Fibroblast of lung (primary cell): Measurements from ENCODE around the gene STPG4. TPM values are rescaled to one million over a fixed set of nuclear protein-coding genes. Genes with fewer than 3 reads are reported as not detected.
A peak's percentile ranks its signal among the peaks of the same experiment; 100 is the strongest.

Experiments used
- DNase-seq, 2 donors: peaks; one replicate each; pipeline versions ENCODE4 v3.0.0 to v3.0.0-alpha.2; 2010; ENCODE audit warnings: low read depth in 2 of 2
- H2AFZ ChIP-seq: 2 replicates; pipeline ENCODE4 v1.5.1; 2012; ENCODE audit warnings: low read length, control low read depth, inconsistent platforms
- H3K27ac ChIP-seq: 2 replicates; pipeline ENCODE4 v1.5.1; 2011; ENCODE audit warnings: low read length, control low read depth; ENCODE audit not compliant: insufficient read depth
- H3K27me3 ChIP-seq: 2 replicates; pipeline ENCODE4 v1.5.1; 2011; ENCODE audit warnings: mild to moderate bottlenecking, low read length; ENCODE audit not compliant: control insufficient read depth, insufficient read depth
- H3K36me3 ChIP-seq: 2 replicates; pipeline ENCODE4 v1.5.1; 2011; ENCODE audit warnings: low read length; ENCODE audit not compliant: control insufficient read depth, insufficient read depth
- H3K4me1 ChIP-seq: 2 replicates; pipeline ENCODE4 v1.5.1; 2011; ENCODE audit warnings: low read length; ENCODE audit not compliant: control insufficient read depth, insufficient read depth; ENCODE audit errors: extremely low read depth
- H3K4me2 ChIP-seq: 2 replicates; pipeline ENCODE4 v1.5.1; 2011; ENCODE audit warnings: low read length, control low read depth; ENCODE audit not compliant: insufficient read depth; ENCODE audit errors: extremely low read depth
- H3K4me3 ChIP-seq, 4 experiments: fragments of 200-600 bp in 1 of 4; sonication (generic) in 1 of 4; replicated peaks in 1 of 4; 2 replicates each; pipeline ENCODE4 v1.5.1; 2011 to 2016; ENCODE audit warnings: low read length in 4 of 4, low read depth in 3 of 4, mild to moderate bottlenecking in 3 of 4, control low read depth in 2 of 4, inconsistent platforms in 1 of 4, mixed read lengths in 1 of 4; ENCODE audit not compliant: insufficient read depth in 1 of 4; ENCODE audit errors: control extremely low read depth in 1 of 4
- H3K79me2 ChIP-seq: 2 replicates; pipeline ENCODE4 v1.5.1; 2012; ENCODE audit warnings: mild to moderate bottlenecking, low read length, inconsistent platforms; ENCODE audit not compliant: control insufficient read depth, insufficient read depth
- H3K9ac ChIP-seq: 2 replicates; pipeline ENCODE4 v1.5.1; 2011; ENCODE audit warnings: mild to moderate bottlenecking, low read length, control low read depth; ENCODE audit not compliant: insufficient read depth
- H3K9me3 ChIP-seq: 2 replicates; pipeline ENCODE4 v1.5.1; 2012; ENCODE audit warnings: low read depth, low read length; ENCODE audit not compliant: control insufficient read depth, insufficient read depth
- H4K20me1 ChIP-seq: 2 replicates; pipeline ENCODE4 v1.5.1; 2011; ENCODE audit warnings: low read length; ENCODE audit not compliant: control insufficient read depth, insufficient read depth; ENCODE audit errors: extremely low read depth
- EZH2 ChIP-seq: IDR thresholded peaks from 2 replicates; pipeline ENCODE4 v1.5.1; 2012; ENCODE audit warnings: low read length, control low read depth, mild to moderate bottlenecking; ENCODE audit errors: missing control alignments
- polyA plus RNA-seq, 2 donors: library from polyadenylated mRNA; depleted of rRNA in 1 of 2; stranded (reverse) in 1 of 2; unstranded in 1 of 2; fragments of >200 nt; gene quantifications; 2 replicates each; pipeline ENCODE4 v1.2.1, GENCODE V29; 2011 to 2012; ENCODE audit warnings: missing spikeins in 1 of 2
- total RNA-seq: library from RNA; depleted of rRNA; stranded (reverse); fragments of >200 nt; gene quantifications from 2 replicates; pipeline ENCODE4 v1.2.1, GENCODE V29; 2014
- TF ChIP-seq, protein P1 (sequence below), 2 donors: IDR thresholded peaks in 1 of 2; conservative IDR thresholded peaks in 1 of 2; 1 replicate in 1 of 2; 2 replicates in 1 of 2; pipeline ENCODE4 v1.5.1; 2011 to 2012; ENCODE audit warnings: low read length in 2 of 2, control low read depth in 1 of 2, inconsistent platforms in 1 of 2, low read depth in 1 of 2, mild to moderate bottlenecking in 1 of 2

STPG4 gene
- total and polyA plus RNA-seq, 2 donors (not counting 1 experiment from before 2014, with no cell fraction given), result 0.33 TPM; not detected in 1

DNA sequence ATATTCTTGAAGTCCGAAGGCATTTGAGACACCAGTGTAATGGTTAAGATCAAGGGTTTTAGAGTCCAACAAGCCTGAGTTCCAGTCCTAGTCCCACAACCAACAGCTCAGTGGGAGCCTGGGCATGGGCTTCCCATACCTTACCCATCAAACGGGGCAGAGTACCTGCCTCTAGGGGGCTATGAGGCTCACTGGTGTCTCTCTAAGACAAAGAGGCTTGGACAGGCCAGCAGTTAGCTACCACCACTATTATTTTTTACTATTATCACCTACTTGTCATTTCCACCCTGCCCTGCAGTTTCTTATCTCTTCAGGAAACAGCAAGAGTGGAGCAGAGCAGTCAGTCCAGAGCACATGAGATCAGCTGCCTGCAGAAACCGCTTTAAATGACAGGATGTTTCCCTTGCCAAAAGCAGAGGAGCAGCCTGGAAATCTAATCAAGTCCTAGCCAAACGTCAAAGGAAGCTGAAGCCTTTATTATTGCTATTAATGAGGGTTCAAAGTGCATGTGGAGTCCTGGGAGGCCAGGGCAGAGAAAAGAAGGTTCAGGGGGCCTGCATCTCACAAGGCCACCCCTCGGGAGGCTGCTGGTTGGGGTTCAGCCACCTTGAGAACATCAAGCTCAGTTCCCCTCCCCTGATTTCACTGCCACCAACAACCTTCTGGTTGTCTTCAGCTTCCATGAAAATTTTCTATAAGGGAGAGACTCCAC, 66.6 kb downstream of the STPG4 start:
- Histone ChIP-seq H3K27me3 (no peaks in the 10 kb centered on the region), H3K9me3 (no peaks in the 10 kb centered on the region), H3K4me1 (peaks cover 26% of the 10 kb centered on the region), H3K36me3 (no peaks in the 10 kb centered on the region), H3K9ac (no peak overlapping the region), H2AFZ (peak overlapping the region; percentile 43), H4K20me1 (no peaks in the 10 kb centered on the region), H3K4me3 (no peak overlapping the region), H3K4me2 (peak overlapping the region; percentile 25), H3K27ac (peak overlapping the region; percentile 46), H3K79me2 (no peaks in the 10 kb centered on the region)
- no peak for TF ChIP-seq EZH2
- TF ChIP-seq, protein P1, sequence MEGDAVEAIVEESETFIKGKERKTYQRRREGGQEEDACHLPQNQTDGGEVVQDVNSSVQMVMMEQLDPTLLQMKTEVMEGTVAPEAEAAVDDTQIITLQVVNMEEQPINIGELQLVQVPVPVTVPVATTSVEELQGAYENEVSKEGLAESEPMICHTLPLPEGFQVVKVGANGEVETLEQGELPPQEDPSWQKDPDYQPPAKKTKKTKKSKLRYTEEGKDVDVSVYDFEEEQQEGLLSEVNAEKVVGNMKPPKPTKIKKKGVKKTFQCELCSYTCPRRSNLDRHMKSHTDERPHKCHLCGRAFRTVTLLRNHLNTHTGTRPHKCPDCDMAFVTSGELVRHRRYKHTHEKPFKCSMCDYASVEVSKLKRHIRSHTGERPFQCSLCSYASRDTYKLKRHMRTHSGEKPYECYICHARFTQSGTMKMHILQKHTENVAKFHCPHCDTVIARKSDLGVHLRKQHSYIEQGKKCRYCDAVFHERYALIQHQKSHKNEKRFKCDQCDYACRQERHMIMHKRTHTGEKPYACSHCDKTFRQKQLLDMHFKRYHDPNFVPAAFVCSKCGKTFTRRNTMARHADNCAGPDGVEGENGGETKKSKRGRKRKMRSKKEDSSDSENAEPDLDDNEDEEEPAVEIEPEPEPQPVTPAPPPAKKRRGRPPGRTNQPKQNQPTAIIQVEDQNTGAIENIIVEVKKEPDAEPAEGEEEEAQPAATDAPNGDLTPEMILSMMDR (conservative IDR thresholded peaks at IDR 0.05 in 1 of 2, IDR thresholded peaks at IDR 0.05 in 1 of 2; ENCODE audit: low read depth in 1 of 2, low read length in 2 of 2), result peak; percentile 4 to 39
- peak; percentile 48 to 67 for DNase-seq

DNA sequence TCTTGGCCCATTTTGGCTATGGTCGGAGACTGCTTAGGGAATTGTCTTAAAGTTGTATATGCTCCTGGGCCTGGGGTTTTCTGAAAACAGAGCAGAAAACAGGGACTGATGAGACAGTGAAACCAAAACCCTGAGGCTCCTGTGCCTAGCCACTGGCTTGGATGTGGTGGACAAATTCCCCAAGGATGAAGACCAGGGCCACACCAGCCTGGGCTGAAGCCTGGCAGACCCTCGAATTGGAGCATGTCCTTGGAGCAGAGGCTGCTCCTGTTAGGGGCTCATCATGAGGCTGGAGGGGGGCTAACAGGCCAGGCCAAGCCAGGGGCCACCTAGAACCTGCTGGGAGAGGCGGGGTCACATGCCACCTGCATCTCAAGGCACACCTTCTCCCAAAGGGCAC, 68.1 kb downstream of the STPG4 start:
- Histone ChIP-seq H3K4me2 (no peak overlapping the region), H3K27me3 (no peaks in the 10 kb centered on the region), H3K79me2 (no peaks in the 10 kb centered on the region), H3K4me3 (no peak overlapping the region), H3K9me3 (no peaks in the 10 kb centered on the region), H4K20me1 (no peaks in the 10 kb centered on the region), H3K36me3 (no peaks in the 10 kb centered on the region), H3K9ac (no peak overlapping the region), H2AFZ (no peak overlapping the region), H3K27ac (no peak overlapping the region), H3K4me1 (peaks cover 26% of the 10 kb centered on the region)
- no peak for TF ChIP-seq EZH2
- TF ChIP-seq, protein P1 (conservative IDR thresholded peaks at IDR 0.05 in 1 of 2, IDR thresholded peaks at IDR 0.05 in 1 of 2; ENCODE audit: low read depth in 1 of 2, low read length in 2 of 2), result no peak
- no peak for DNase-seq

DNA sequence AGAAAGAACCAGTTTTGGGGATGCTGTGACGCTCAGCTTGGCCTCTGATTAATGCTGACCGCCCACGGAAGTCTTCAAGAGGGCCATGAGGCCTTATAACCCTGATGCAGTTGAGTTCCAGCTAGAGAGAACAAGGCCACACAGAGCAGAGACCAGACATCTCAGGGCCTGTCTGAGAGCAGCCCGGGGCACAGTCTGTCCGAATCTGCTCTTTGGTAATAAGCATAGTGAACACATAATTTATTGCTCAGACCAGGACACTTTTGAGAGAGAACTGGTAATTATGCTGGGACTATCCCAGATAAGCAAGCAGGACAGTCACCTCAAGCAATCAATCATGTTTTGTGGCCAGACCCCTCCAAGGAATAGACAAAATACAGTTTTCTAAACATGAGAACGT, 68.5 kb downstream of the STPG4 start:
- TF ChIP-seq, protein P1 (conservative IDR thresholded peaks at IDR 0.05 in 1 of 2, IDR thresholded peaks at IDR 0.05 in 1 of 2; ENCODE audit: low read depth in 1 of 2, low read length in 2 of 2), result no peak
- no peak for TF ChIP-seq EZH2
- Histone ChIP-seq H3K36me3 (no peaks in the 10 kb centered on the region), H3K9me3 (no peaks in the 10 kb centered on the region), H3K4me2 (no peak overlapping the region), H3K27ac (no peak overlapping the region), H3K79me2 (no peaks in the 10 kb centered on the region), H3K4me1 (peaks cover 26% of the 10 kb centered on the region), H3K4me3 (no peak overlapping the region), H3K9ac (no peak overlapping the region), H2AFZ (peak overlapping the region; percentile 14), H3K27me3 (no peaks in the 10 kb centered on the region), H4K20me1 (no peaks in the 10 kb centered on the region)
- DNase-seq, result peak in 1 of 2 donors; percentile 65
